A549 (cell line): ENCODE measurements around the gene IFFO2. TPM values are rescaled to one million over a fixed set of nuclear protein-coding genes. Genes with fewer than 3 reads are reported as not detected.
A peak's percentile ranks its signal among the peaks of the same experiment; 100 is the strongest.

ENCODE experiments used
- ATAC-seq, 2 experiments: fragments of 200-7000 bp in 1 of 2; fragments of >200 bp in 1 of 2; cut with Nextera tagmentation in 1 of 2; cut with Tn5 transposase in 1 of 2; 3 replicates each; pipeline versions ENCODE4 v1.8.0 to v1.9.1; 2018 to 2020; ENCODE audit warnings: mild to moderate bottlenecking in 1 of 2, moderate library complexity in 1 of 2
- CTCF ChIA-PET: fragments of 300-600 bp; sonication (Branson Sonifier 250); formaldehyde crosslinking; extraction: SDS; loops from one replicate; lab custom pipeline; 2021; ENCODE audit warnings: antibody characterized with exemption, inconsistent platforms; lab: Yijun Ruan, JAX
- POLR2A ChIA-PET: fragments of 350-600 bp; formaldehyde crosslinking; extraction: SDS; loops from one replicate; lab custom pipeline; 2021; ENCODE audit warnings: antibody characterized with exemption, inconsistent platforms; lab: Yijun Ruan, JAX
- DNase-seq, 2 experiments: peaks; one replicate each; pipeline versions ENCODE4 v3.0.0 to v3.0.0-alpha.2; 2011 to 2016; ENCODE audit warnings: low read depth in 1 of 2, low spot score in 1 of 2
- FAIRE-seq: peaks from 2 replicates; lab custom pipeline; 2011; peaks lifted over from hg19 to GRCh38; lab: Jason Lieb, UNC
- H3K27ac ChIP-seq, 2 experiments: fragments of >200 bp; sonication (Bioruptor Twin); formaldehyde crosslinking; 3 replicates each; pipeline ENCODE4 v1.5.1; 2016 to 2017
- H3K4me1 ChIP-seq: fragments of >200 bp; sonication (Bioruptor Twin); formaldehyde crosslinking; 3 replicates; pipeline ENCODE4 v1.6.1; 2016
- H3K4me2 ChIP-seq: fragments of >200 bp; sonication (Bioruptor Twin); formaldehyde crosslinking; 3 replicates; pipeline ENCODE4 v1.6.1; 2016
- H3K4me3 ChIP-seq: fragments of >200 bp; sonication (Bioruptor Twin); formaldehyde crosslinking; 3 replicates; pipeline ENCODE4 v1.5.1; 2016
- H3K9me3 ChIP-seq: fragments of >200 bp; sonication (Bioruptor Twin); formaldehyde crosslinking; 3 replicates; pipeline ENCODE4 v1.6.1; 2016
- ATOH8 ChIP-seq: fragments of 250-450 bp; sonication (Bioruptor Pico); IDR thresholded peaks from 2 replicates; pipeline ENCODE4 v1.5.0; 2020; ENCODE audit warnings: low read depth, mild to moderate bottlenecking, moderate library complexity
- BHLHE40 ChIP-seq: IDR thresholded peaks from 2 replicates; pipeline ENCODE4 v1.6.1; 2012; ENCODE audit warnings: low read depth, low read length, inconsistent platforms
- CBX8 ChIP-seq: fragments of 200-600 bp; sonication (generic); IDR thresholded peaks from 2 replicates; pipeline ENCODE4 v1.6.1; 2016
- CEBPB ChIP-seq, 2 experiments: fragments of >200 bp in 1 of 2; sonication (Bioruptor Twin) in 1 of 2; formaldehyde crosslinking in 1 of 2; IDR thresholded peaks; 2 replicates each; pipeline ENCODE4 v1.6.1; 2012 to 2016
- EHMT2 ChIP-seq: fragments of 200-600 bp; sonication (generic); IDR thresholded peaks from 2 replicates; pipeline ENCODE4 v1.6.1; 2016; ENCODE audit warnings: antibody characterized with exemption, low read depth, mild to moderate bottlenecking, moderate library complexity
- EP300 ChIP-seq, 2 experiments: fragments of >200 bp; sonication (Bioruptor Twin); formaldehyde crosslinking; IDR thresholded peaks; 2 replicates in 1 of 2; 3 replicates in 1 of 2; pipeline ENCODE4 v1.6.1; 2016 to 2017
- FOSB ChIP-seq: fragments of 250-450 bp; sonication (Bioruptor Pico); IDR thresholded peaks from 2 replicates; pipeline ENCODE4 v1.5.0; 2020; ENCODE audit warnings: mild to moderate bottlenecking, moderate library complexity
- HDAC2 ChIP-seq: fragments of 200-600 bp; sonication (generic); IDR thresholded peaks from 2 replicates; pipeline ENCODE4 v1.6.1; 2016
- HEYL ChIP-seq: fragments of 250-450 bp; sonication (Bioruptor Pico); IDR thresholded peaks from 2 replicates; pipeline ENCODE4 v1.8.0; 2021; ENCODE audit warnings: mild to moderate bottlenecking, moderate library complexity
- HOXB13 ChIP-seq: fragments of 250-450 bp; sonication (Bioruptor Pico); IDR thresholded peaks from 2 replicates; pipeline ENCODE4 v1.5.0; 2020; ENCODE audit warnings: low read depth, mild to moderate bottlenecking, moderate library complexity
- JUN ChIP-seq, 2 experiments: fragments of >200 bp; sonication (Bioruptor Twin); formaldehyde crosslinking; IDR thresholded peaks; 2 replicates in 1 of 2; 3 replicates in 1 of 2; pipeline ENCODE4 v1.6.1; 2016 to 2017
- MAFK ChIP-seq: fragments of 450-650 bp; IDR thresholded peaks from 2 replicates; pipeline ENCODE4 v1.6.1; 2014; ENCODE audit not compliant: partially characterized antibody
- MYC ChIP-seq: IDR thresholded peaks from 2 replicates; pipeline ENCODE4 v1.6.1; 2012; ENCODE audit warnings: mild to moderate bottlenecking, inconsistent platforms, low read length, improper control_type of control experiment, borderline replicate concordance
- NFE2L2 ChIP-seq: fragments of 150-350 bp; conservative IDR thresholded peaks from 2 replicates; pipeline ENCODE4 v1.6.1; 2014; ENCODE audit warnings: low read length
- NPAS2 ChIP-seq: fragments of 250-450 bp; sonication (Bioruptor Pico); IDR thresholded peaks from 2 replicates; pipeline ENCODE4 v1.8.0; 2022; ENCODE audit warnings: mild to moderate bottlenecking, moderate library complexity, borderline replicate concordance
- POLR2A ChIP-seq: IDR thresholded peaks from 2 replicates; pipeline ENCODE4 v1.6.1; 2012; ENCODE audit warnings: mild to moderate bottlenecking, low read length
- RCOR1 ChIP-seq: fragments of 150-350 bp; IDR thresholded peaks from 2 replicates; pipeline ENCODE4 v1.6.1; 2014; ENCODE audit warnings: antibody characterized with exemption, low read length, low read depth
- RFX5 ChIP-seq: fragments of 450-650 bp; IDR thresholded peaks from 2 replicates; pipeline ENCODE4 v1.7.1; 2014; ENCODE audit warnings: antibody characterized with exemption, mild to moderate bottlenecking, moderate library complexity
- SMC3 ChIP-seq: fragments of >200 bp; sonication (Bioruptor Twin); formaldehyde crosslinking; IDR thresholded peaks from 3 replicates; pipeline ENCODE4 v1.6.1; 2018; ENCODE audit warnings: inconsistent platforms
- TFCP2L1 ChIP-seq: fragments of 250-450 bp; sonication (Bioruptor Pico); IDR thresholded peaks from 2 replicates; pipeline ENCODE4 v1.5.0; 2021; ENCODE audit warnings: mild to moderate bottlenecking
- ZC3H11A ChIP-seq: fragments of 450-650 bp; IDR thresholded peaks from 2 replicates; pipeline ENCODE4 v1.6.1; 2014; ENCODE audit warnings: antibody characterized with exemption, mild to moderate bottlenecking
- ZFP36 ChIP-seq: fragments of 450-650 bp; IDR thresholded peaks from 2 replicates; pipeline ENCODE4 v1.6.1; 2014; ENCODE audit warnings: borderline replicate concordance; ENCODE audit not compliant: partially characterized antibody
- ZNF302 ChIP-seq: fragments of 250-450 bp; sonication (Bioruptor Pico); IDR thresholded peaks from 2 replicates; pipeline ENCODE4 v1.9.0; 2021; ENCODE audit warnings: inconsistent platforms, mild to moderate bottlenecking, moderate library complexity
- WGBS: methylation state at CpG from one replicate; pipeline ENCODE4 v1.1.6; 2017; ENCODE audit errors: missing lambda C conversion rate; 5-methylcytosine and 5-hydroxymethylcytosine counted together
- polyA plus RNA-seq, 4 experiments: library from polyadenylated mRNA; depleted of rRNA in 3 of 4; stranded (reverse); fragments of >200 nt; fragmentation: RNase III in 1 of 4; extraction: RNeasy Plus Mini Kit Qiagen cat#74134 plus additional on column Dnase treatment in 1 of 4; gene quantifications; 2 replicates in 3 of 4; 3 replicates in 1 of 4; pipeline ENCODE4 v1.2.3, GENCODE V29; 2011 to 2017
- TF ChIP-seq, protein P1 (sequence below): IDR thresholded peaks from 2 replicates; pipeline ENCODE4 v1.6.1; 2012
- TF ChIP-seq, protein P2 (sequence below): fragments of 450-650 bp; IDR thresholded peaks from 2 replicates; pipeline ENCODE4 v1.6.1; 2014; ENCODE audit warnings: antibody characterized with exemption

IFFO2 gene
- polyA plus RNA-seq, 2 of the 4 experiments (the other 2 are of a cell fraction): 24.3 to 53.9 TPM

- Histone ChIP-seq H3K4me1 (peaks cover 72% of the 10 kb centered on the region), H3K9me3 (no peaks in the 10 kb centered on the region), H3K4me2 (no peak overlapping the region), H3K4me3 (no peak overlapping the region), H3K27ac (peak overlapping the region in 1 of 2 experiments; percentile 94; a peak in 2 of 6 replicates)
- FAIRE-seq (no peak), ATAC-seq (no peak), DNase-seq (no peak)
- ChIA-PET CTCF (interaction anchor here (0.7 to 2.5 kb wide), 4 partner anchors 16 to 166 kb away, joined by 3 to 14 read pairs (median 4); no protein-coding TSS in a partner anchor), POLR2A (no interaction called here)
- TF ChIP-seq TFCP2L1 (CRISPR knock-in tag) (no peak), EHMT2 (no peak), JUN (IDR thresholded peaks at IDR 0.05) (no peak), ZFP36 (no peak), FOSB (no peak), ZC3H11A (no peak), ATOH8 (CRISPR knock-in tag) (no peak), NPAS2 (CRISPR knock-in tag) (no peak), ZNF302 (no peak), NFE2L2 (no peak), HOXB13 (CRISPR knock-in tag) (no peak), CEBPB (IDR thresholded peaks at IDR 0.05) (no peak), RFX5 (no peak), EP300 (IDR thresholded peaks at IDR 0.05) (no peak), MAFK (no peak), HDAC2 (no peak), RCOR1 (no peak), SMC3 (no peak), BHLHE40 (no peak)
- TF ChIP-seq, protein P1, sequence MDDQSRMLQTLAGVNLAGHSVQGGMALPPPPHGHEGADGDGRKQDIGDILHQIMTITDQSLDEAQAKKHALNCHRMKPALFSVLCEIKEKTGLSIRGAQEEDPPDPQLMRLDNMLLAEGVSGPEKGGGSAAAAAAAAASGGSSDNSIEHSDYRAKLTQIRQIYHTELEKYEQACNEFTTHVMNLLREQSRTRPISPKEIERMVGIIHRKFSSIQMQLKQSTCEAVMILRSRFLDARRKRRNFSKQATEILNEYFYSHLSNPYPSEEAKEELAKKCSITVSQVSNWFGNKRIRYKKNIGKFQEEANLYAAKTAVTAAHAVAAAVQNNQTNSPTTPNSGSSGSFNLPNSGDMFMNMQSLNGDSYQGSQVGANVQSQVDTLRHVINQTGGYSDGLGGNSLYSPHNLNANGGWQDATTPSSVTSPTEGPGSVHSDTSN: no peak
- WGBS: 86% methylated on average over 3 of the region's 7 CpGs
Observed at GRCh38 chr1:18929686-18930085, 26.8 kb downstream of the IFFO2 start.

DNA sequence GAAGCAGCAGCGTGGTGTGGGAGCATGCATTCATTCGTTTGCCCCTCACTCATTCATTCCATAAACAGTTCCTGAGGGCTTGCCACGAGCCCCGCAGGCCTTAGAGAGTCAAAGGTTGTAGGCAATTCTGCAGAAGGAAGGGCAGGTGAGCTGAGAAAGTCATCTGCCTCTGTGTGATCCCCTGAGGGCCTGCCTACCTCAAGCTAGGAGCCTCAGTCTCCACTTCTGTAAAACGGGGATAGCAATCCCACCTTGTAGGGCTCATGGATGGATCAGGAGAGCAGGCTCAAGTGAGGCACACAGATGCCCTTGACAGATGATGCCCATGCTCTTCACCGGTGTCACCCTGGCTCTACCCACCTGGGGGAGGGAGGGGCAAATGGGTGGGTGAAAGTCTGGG, 27.5 kb downstream of the IFFO2 start:
- no peak for ATAC-seq
- Histone ChIP-seq H3K4me2 (no peak overlapping the region), H3K27ac (peak overlapping the region in 1 of 2 experiments; percentile 94; a peak in 3 of 6 replicates), H3K4me1 (peaks cover 79% of the 10 kb centered on the region), H3K9me3 (no peaks in the 10 kb centered on the region), H3K4me3 (no peak overlapping the region)
- TF ChIP-seq POLR2A (no peak), CBX8 (no peak), MYC (no peak), FOSB (no peak), HEYL (CRISPR knock-in tag) (no peak)
- POLR2A ChIA-PET: no interaction called here
- no peak for FAIRE-seq
- DNase-seq: no peak
- WGBS: 88% methylated on average over 5 of the region's 6 CpGs
- CTCF ChIA-PET: interaction anchor here (2.5 to 8.8 kb wide), 2 partner anchors 16 kb away, joined by 14 to 77 read pairs; no protein-coding TSS in a partner anchor

GRCh38 chr1:18928406-18928805, 28.1 kb downstream of the IFFO2 start:
- FAIRE-seq (no peak), ATAC-seq (no peak), DNase-seq (no peak)
- 91% methylated on average over 7 of the region's 8 CpGs for WGBS
- H3K4me1 ChIP-seq: peaks cover 81% of the 10 kb centered on the region
- ChIA-PET POLR2A (no interaction called here), CTCF (interaction anchor here (1.5 to 8.8 kb wide), 6 partner anchors 8 to 27 kb away, joined by 3 to 77 read pairs (median 6); no protein-coding TSS in a partner anchor)
- TF ChIP-seq, protein P2, sequence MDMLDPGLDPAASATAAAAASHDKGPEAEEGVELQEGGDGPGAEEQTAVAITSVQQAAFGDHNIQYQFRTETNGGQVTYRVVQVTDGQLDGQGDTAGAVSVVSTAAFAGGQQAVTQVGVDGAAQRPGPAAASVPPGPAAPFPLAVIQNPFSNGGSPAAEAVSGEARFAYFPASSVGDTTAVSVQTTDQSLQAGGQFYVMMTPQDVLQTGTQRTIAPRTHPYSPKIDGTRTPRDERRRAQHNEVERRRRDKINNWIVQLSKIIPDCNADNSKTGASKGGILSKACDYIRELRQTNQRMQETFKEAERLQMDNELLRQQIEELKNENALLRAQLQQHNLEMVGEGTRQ: no peak
- no peak overlapping the region for H3K4me3 ChIP-seq
- H3K27ac ChIP-seq: peak overlapping the region in 1 of 2 experiments; percentile 94; a peak in 4 of 6 replicates
- no peaks in the 10 kb centered on the region for H3K9me3 ChIP-seq
- peak overlapping the region; percentile 60; the same call in 2 of the 3 replicates for H3K4me2 ChIP-seq
